HG03159 (cell line): Measurements from ENCODE around the gene PRKD2.
"Not testable (repeated sequence)": the region's sequence is repeated elsewhere in the genome, so short reads cannot be mapped to it uniquely, and the experiment has no call there.

ENCODE experiments used
- ATAC-seq: cut with Tn5 transposase; IDR thresholded peaks from one replicate; pipeline ENCODE4 v1.9.1; 2021; ENCODE audit warnings: mild to moderate bottlenecking, moderate library complexity; ENCODE audit not compliant: unreplicated experiment

Gene PRKD2

GRCh38 chr19:46634656-46635218, 82.2 kb downstream of the PRKD2 start:
- no peak for ATAC-seq

GRCh38 chr19:46634045-46634655, 82.8 kb downstream of the PRKD2 start:
- peak; percentile 56 for ATAC-seq

GRCh38 chr19:46633130-46633529, 83.8 kb downstream of the PRKD2 start:
- no peak for ATAC-seq

- ATAC-seq = no peak
Observed at GRCh38 chr19:46631481-46631880, 85.4 kb downstream of the PRKD2 start.

- no peak for ATAC-seq
Observed at GRCh38 chr19:46630586-46631205, 86.2 kb downstream of the PRKD2 start.

GRCh38 chr19:46629546-46630025, 87.3 kb downstream of the PRKD2 start:
- ATAC-seq = no peak

GRCh38 chr19:46628970-46629369, 87.9 kb downstream of the PRKD2 start:
- ATAC-seq = not testable (repeated sequence)

- no peak for ATAC-seq
Observed at GRCh38 chr19:46626446-46626845, 90.5 kb downstream of the PRKD2 start.

- ATAC-seq = no peak
Observed at GRCh38 chr19:46625731-46626130, 91.2 kb downstream of the PRKD2 start.

- no peak for ATAC-seq
Observed at GRCh38 chr19:46624958-46625661, 91.8 kb downstream of the PRKD2 start, which contains the start of gene PTGIR. PTGIR (minus strand) TSS chr19:46625089; CDS start chr19:46624225, 864 bp downstream.
